HCT116 (cell line): ENCODE data around the gene DDX39B.

Experiments
- CBX3 ChIP-seq: IDR thresholded peaks from 2 replicates; pipeline ENCODE4 v1.6.1; 2012; ENCODE audit warnings: low read depth
- CTCF ChIP-seq, 3 experiments: fragments of 200-600 bp in 1 of 3; sonication (generic) in 1 of 3; IDR thresholded peaks in 2 of 3; conservative IDR thresholded peaks in 1 of 3; 2 replicates each; pipeline ENCODE4 v1.5.1; 2012 to 2017; ENCODE audit warnings: low read depth in 2 of 3, low read length in 2 of 3, antibody characterized with exemption in 1 of 3, borderline replicate concordance in 1 of 3, control low read depth in 1 of 3, mild to moderate bottlenecking in 1 of 3, mixed read lengths in 1 of 3, mixed run types in 1 of 3, moderate library complexity in 1 of 3; ENCODE audit not compliant: insufficient read depth in 1 of 3
- ELF1 ChIP-seq: IDR thresholded peaks from 2 replicates; pipeline ENCODE4 v1.6.1; 2012; ENCODE audit warnings: low read depth, borderline replicate concordance
- EZH2 ChIP-seq: fragments of 200-600 bp; sonication (generic); IDR thresholded peaks from 2 replicates; pipeline ENCODE4 v1.6.1; 2017; ENCODE audit warnings: antibody characterized with exemption, mixed run types
- EZH2phosphoT487 ChIP-seq: fragments of 200-600 bp; IDR thresholded peaks from 2 replicates; pipeline ENCODE4 v1.6.1; 2018; ENCODE audit warnings: antibody characterized with exemption, borderline replicate concordance
- MAX ChIP-seq: IDR thresholded peaks from 2 replicates; pipeline ENCODE4 v1.6.1; 2012
- POLR2A ChIP-seq: IDR thresholded peaks from 2 replicates; pipeline ENCODE4 v1.7.0; 2011; ENCODE audit warnings: borderline replicate concordance; ENCODE audit not compliant: insufficient read depth, insufficient read length; ENCODE audit errors: extremely low read depth
- REST ChIP-seq: IDR thresholded peaks from 2 replicates; pipeline ENCODE4 v1.6.1; 2012; ENCODE audit warnings: low read depth
- SIN3A ChIP-seq: IDR thresholded peaks from 2 replicates; pipeline ENCODE4 v1.6.1; 2012; ENCODE audit warnings: low read depth
- ZBTB33 ChIP-seq: IDR thresholded peaks from 2 replicates; pipeline ENCODE4 v1.6.1; 2011; ENCODE audit warnings: mild to moderate bottlenecking, low read length, moderate library complexity; ENCODE audit not compliant: insufficient replicate concordance; ENCODE audit errors: extremely low read depth

- TF ChIP-seq CTCF (IDR thresholded peaks at IDR 0.05 in 2 of 3, conservative IDR thresholded peaks at IDR 0.05 in 1 of 3; ENCODE audit: borderline replicate concordance in 1 of 3, insufficient read depth in 1 of 3, low read depth in 2 of 3, low read length in 2 of 3) (no peak), CBX3 (no peak), EZH2phosphoT487 (no peak), ZBTB33 (no peak), MAX (no peak), ELF1 (no peak), SIN3A (no peak), REST (no peak), POLR2A (no peak), EZH2 (no peak)
Measured at GRCh38 chr6:31538805-31539400, 2.9 kb downstream of the DDX39B start.
